Stimulated activated CD8-positive, alpha-beta memory T cell treated with anti-CD3 and anti-CD28 coated beads, Interleukin-15, amount 100 ng/mL, for 4 hours (primary cell): ENCODE data around the gene SERPINA12.
A peak's percentile ranks its signal among the peaks of the same experiment; 100 is the strongest.

Experiments
- DNase-seq, 2 donors: peaks; one replicate each; pipeline ENCODE4 v3.0.0-alpha.2; 2020; ENCODE audit warnings: low read depth in 2 of 2

Gene SERPINA12, protein sequence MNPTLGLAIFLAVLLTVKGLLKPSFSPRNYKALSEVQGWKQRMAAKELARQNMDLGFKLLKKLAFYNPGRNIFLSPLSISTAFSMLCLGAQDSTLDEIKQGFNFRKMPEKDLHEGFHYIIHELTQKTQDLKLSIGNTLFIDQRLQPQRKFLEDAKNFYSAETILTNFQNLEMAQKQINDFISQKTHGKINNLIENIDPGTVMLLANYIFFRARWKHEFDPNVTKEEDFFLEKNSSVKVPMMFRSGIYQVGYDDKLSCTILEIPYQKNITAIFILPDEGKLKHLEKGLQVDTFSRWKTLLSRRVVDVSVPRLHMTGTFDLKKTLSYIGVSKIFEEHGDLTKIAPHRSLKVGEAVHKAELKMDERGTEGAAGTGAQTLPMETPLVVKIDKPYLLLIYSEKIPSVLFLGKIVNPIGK

GRCh38 chr14:94509356-94509755, at the start of gene SERPINA12:
Gene SERPINA12 (minus strand): TSS chr14:94509469. CDS start chr14:94498397, 11,072 bp downstream.
- DNase-seq, result no peak

GRCh38 chr14:94558842-94559241, 49.6 kb upstream of the SERPINA12 start:
- DNase-seq, result no peak

DNA sequence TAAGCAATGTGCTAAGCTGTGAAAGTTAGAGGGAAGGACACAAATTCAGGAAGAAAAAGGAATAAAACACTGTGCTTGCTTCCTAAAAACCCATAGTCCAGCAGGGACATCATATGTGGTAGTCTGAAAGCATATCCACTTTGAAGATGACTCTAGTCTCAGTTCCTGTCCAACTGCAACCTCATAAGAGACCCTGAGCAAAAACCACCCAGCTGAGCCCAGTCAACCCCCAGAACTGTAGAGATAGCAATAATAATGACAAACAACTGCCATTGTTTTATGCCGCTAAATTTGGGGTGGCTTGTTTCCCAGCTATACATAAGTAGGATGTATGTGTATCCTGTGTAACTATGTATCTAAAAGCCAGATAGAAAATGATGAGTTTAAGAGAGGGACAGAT, 48.1 kb upstream of the SERPINA12 start:
- DNase-seq, result no peak

DNA sequence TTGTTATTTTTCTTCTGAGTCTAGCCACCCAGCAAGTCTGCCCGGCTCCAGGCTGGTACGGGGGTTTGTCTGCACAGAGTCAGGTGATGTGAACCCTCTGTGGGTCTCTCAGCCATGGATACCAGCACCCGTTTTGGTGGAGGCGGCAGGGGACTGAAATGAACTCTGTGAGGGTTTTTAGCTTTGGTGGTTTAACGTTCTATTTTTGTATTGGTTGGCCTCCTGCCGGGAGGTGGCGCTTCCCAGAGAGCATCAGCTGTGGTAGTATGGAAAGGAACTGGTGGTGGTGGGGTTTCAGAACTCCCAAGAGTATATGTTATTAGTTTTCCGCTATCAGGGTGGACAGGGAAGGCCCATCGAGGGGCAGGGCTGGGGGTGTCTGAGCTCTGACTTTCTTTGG, 46.7 kb upstream of the SERPINA12 start:
- no peak for DNase-seq

- no peak for DNase-seq
Observed at GRCh38 chr14:94550041-94550440, 40.8 kb upstream of the SERPINA12 start.

DNA sequence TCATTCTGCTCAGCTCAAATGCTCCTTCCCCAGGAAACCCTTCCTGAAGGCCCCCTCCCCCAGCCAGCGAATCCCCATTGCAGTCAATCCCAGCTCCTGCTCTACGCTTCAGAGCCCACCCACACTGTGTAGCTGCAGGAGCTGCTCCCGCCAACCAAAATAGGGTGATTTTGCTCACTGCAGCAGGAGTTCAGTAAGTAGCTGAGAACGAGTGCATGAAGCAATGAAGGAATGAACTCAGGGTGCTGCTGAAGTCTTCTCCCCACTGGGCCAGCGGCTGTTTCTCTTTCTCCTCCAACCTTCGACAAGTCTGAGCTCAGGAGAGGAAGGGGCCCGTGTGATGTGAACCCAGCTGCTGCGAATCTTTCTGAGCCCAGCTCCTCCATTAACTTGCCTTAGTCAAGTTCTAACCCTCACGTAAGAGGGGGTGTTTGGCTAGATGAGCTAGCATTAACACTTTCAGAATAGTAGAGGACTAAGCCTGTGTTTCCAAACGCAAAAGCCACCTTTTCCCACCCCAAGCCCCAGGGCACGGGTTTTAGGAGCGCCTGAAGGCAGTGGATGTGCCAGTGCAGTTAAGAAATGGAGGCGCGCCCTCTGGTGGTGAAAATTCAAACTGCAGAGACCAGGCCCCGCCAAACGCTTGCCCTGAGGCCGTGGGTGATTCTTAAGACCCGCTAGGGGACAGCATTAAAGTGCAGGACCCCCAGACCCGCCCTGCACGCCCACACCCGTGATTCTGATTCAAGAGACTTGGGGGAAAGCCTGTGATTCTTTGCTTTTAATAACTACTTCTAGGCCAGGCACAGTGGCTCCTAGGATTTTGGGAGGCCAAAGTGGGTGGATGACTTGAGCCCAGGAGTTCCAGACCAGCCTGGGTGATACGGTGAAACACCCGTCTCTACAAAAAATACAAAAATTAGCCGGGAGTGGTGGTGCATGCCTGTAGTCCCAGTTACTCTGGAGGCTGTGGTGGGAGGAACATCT, 40.0 kb upstream of the SERPINA12 start:
- DNase-seq, result peak in 1 of 2 donors; percentile 7

DNA sequence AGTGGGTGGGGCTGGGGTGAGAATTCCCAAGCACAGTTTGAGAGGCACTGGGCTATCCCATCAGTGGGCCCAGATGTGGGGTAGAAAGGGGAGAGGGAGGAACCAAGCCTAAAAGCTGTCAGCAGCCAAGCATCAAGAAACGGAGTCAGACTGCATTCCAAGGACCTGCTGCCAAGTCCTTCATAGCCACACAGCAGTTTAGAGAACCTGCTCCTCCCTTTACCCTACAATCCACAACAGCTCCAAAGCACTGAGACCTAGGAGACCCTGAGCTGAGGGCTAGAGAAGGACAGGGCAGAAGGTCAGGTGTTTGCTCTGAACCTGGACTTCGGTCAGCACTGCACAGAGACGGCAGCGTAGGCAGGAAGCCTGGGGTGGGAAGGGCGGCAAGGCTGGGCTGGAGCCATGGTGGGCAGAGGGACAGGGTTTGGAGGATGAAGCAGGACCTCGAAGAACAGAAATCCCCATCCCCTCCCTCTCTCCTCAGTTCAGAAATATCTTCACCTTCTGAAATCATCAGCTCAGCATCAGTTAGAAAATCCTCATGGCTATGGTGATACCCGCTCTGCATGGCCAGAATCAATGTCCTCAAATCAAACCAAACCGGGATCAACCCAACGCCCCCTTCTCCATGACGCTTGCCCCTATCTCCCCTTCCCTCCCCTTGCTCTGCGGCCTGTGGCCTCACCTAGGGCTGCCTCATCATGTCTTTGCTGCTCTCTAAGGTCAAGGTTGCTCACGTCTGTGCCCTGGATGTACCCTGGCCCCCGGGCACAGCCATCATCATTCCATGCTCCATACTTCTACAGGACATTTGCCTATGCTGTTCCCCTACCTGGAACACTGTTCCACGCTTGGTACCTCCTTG, 39.1 kb upstream of the SERPINA12 start:
- no peak for DNase-seq

- DNase-seq, result no peak
Observed at GRCh38 chr14:94547726-94548125, 38.5 kb upstream of the SERPINA12 start.

- no peak for DNase-seq
Observed at GRCh38 chr14:94547151-94547680, 37.9 kb upstream of the SERPINA12 start.

DNA sequence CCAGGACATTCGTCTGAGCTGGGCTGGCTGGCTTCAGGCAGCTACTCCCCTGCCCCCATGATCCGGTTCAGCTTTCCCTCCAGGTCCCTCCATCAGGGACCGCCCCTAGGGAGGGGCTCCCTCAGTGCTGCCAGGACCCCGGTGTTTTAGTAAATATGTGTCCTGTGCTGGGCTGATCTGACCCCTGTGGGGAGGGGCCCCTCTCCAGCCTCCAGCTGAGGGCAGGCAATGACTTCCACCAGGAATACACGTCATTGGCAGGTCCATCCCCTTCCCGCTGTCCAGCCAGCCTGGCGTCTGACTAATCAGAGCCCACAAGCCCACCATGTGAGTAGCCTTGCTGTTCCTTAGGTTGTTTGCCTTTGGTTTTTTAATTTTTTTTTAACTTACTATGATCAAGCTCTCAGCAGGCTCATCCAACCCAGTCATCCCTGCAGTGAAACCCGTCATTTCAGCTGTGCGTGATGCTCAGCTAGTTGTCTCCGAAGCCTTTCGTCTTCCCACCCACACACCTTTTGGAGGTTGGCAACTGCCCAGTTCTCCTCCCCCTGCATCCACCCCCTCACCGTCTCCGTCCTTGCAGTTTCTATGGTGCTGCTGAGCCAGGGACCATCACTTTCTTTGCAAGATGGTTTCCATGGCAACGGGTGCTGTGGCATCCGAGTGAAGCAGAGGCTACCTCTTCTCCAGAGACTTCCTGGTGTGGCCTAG, 36.0 kb upstream of the SERPINA12 start:
- DNase-seq, result no peak

GRCh38 chr14:94544726-94545125, 35.5 kb upstream of the SERPINA12 start:
- no peak for DNase-seq

- no peak for DNase-seq
Observed at GRCh38 chr14:94543449-94544124, 34.3 kb upstream of the SERPINA12 start.

DNA sequence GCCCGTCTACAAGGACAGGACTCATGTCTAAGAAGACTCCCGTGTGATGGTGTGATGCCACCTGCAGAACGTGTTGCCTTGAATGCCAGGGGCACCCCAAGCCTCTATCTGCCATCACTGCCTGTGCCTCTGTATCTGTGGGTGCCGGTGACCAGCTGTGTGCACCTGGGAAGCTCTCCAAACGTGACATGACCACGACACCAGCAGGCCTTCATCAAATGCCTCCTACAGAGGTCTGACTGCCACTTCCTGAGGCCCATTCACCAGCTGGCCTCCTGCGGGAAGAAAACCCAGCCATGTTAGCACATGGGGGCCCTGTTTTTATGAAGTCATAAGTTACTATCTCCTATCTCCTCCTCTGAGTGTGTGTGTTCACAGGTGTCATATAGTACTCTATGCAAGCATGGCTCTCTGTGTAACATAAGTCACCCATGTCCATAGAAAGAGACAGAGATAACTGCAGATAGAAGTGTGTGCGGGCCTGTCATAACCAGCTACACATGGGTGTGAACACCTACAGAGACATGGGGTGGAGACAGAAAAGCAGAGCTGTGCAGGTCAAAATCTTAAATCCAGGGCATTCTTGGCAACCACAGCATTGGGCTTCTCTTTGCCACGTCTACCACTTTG, 33.7 kb upstream of the SERPINA12 start:
- no peak for DNase-seq

DNA sequence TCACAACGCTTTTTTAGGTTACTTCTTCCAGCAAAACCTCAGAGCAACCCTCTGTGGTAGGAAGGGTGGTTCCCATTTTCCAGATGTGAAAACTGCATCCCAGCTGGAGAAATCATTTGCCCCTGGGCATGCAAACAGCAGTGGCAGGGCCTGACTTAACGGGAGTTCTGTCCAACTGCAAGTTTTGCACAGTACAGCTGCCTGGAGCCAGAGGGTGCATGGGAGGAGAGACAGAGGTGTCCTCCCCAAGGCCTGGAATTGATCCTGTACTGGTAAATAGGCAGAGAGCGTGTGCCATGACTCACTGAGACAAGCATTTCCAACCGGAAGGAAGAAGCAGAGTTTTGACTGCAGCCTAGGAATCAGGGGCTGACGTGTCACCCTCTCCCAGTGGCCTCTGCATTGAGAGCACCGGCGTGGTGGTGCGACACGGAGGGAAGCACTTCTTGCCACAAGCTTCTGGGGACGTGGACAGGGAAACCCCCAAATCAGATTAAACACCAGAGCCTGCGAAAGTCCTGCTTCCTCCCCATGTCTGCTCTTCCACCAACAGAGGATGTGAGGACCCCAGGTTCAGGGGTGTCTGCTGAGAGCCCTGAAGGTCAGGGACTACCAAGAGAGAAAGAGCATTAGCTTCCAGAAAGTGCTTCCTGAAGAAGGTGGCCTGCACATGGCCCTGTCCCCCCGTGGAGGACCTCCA, 33.0 kb upstream of the SERPINA12 start:
- no peak for DNase-seq

GRCh38 chr14:94541234-94541975, 32.1 kb upstream of the SERPINA12 start:
- DNase-seq, result no peak

- no peak for DNase-seq
Observed at GRCh38 chr14:94540031-94540794, 30.9 kb upstream of the SERPINA12 start.

GRCh38 chr14:94539181-94539580, 29.9 kb upstream of the SERPINA12 start:
- no peak for DNase-seq
